ENCODE results near the gene C19orf67. TPM values are rescaled to one million over a fixed set of nuclear protein-coding genes. Genes with fewer than 3 reads are reported as not detected.

The C19orf67 gene
- total and polyA plus RNA-seq, 2 donors from 2014 or later = not detected

GRCh38 chr19:14097532-14098151 lies 12.1 kb upstream of the C19orf67 start:
- TF ChIP-seq, protein P1, sequence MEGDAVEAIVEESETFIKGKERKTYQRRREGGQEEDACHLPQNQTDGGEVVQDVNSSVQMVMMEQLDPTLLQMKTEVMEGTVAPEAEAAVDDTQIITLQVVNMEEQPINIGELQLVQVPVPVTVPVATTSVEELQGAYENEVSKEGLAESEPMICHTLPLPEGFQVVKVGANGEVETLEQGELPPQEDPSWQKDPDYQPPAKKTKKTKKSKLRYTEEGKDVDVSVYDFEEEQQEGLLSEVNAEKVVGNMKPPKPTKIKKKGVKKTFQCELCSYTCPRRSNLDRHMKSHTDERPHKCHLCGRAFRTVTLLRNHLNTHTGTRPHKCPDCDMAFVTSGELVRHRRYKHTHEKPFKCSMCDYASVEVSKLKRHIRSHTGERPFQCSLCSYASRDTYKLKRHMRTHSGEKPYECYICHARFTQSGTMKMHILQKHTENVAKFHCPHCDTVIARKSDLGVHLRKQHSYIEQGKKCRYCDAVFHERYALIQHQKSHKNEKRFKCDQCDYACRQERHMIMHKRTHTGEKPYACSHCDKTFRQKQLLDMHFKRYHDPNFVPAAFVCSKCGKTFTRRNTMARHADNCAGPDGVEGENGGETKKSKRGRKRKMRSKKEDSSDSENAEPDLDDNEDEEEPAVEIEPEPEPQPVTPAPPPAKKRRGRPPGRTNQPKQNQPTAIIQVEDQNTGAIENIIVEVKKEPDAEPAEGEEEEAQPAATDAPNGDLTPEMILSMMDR (IDR thresholded peaks at IDR 0.05; ENCODE audit: borderline replicate concordance, extremely low read depth, insufficient read depth) = no peak
- intact Hi-C loops (cut with DNase I) = no loop called here
- Histone ChIP-seq H3K4me3 (ENCODE audit: low read length in 3 of 3) (no peak overlapping the region), H3K36me3 (ENCODE audit: control insufficient read depth in 2 of 3, insufficient read depth in 3 of 3, low read length in 3 of 3) (peaks cover 0 to 24% (median 7%) of the 10 kb centered on the region in 3 donors), H3K27me3 (ENCODE audit: control insufficient read depth, insufficient read depth, low read length) (no peaks in the 10 kb centered on the region), H3K4me1 (ENCODE audit: control insufficient read depth in 2 of 3, insufficient read depth in 2 of 3, low read depth in 1 of 3, low read length in 3 of 3) (no peaks in the 10 kb centered on the region), H3K9me3 (ENCODE audit: control insufficient read depth in 2 of 3, insufficient read depth in 1 of 3, low read length in 3 of 3) (peaks cover 0 to 8% (median 4%) of the 10 kb centered on the region in 3 donors), H3K9ac (ENCODE audit: low read length in 3 of 3) (no peak overlapping the region), H3K27ac (ENCODE audit: low read depth in 2 of 2, low read length in 2 of 2) (no peak overlapping the region)
- DNase-seq = no peak
- no peak for FAIRE-seq

DNA sequence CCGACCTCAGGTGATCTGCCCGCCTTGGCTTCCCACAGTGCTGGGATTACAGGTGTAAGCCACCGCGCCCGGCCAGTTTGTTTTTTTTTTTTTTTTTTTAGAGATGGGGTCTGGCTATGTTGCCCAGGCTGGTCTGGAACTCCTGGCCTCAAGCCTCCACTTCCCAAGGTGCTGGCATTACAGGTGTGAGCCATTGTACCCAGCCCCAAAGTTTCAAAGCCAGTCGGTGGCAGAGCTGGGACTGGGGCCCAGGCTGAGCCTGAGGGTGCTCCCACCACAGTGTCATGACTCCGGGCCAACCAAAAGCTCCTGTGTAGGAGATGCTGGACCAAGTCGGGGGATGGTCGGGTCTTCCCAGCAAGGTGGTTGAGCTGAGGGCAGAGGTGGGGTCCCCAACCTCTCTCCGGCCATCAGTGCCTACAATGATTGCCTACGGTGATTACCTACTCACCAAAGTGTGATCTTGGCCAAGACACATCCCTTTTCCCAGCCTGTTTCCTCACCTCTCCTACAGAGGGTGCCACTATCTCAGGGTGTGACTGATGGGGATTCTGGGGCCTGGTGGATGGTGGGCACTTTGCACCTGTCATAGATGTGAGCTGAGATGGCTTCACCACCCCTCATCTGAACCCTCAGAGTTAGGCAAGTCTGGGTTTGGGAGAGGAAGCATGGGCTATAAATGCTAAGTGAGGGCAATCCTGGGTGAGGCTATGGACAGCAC lies 10.8 kb upstream of the C19orf67 start:
- Histone ChIP-seq H3K4me1 (ENCODE audit: control insufficient read depth in 2 of 3, insufficient read depth in 2 of 3, low read depth in 1 of 3, low read length in 3 of 3) (no peaks in the 10 kb centered on the region), H3K36me3 (ENCODE audit: control insufficient read depth in 2 of 3, insufficient read depth in 3 of 3, low read length in 3 of 3) (peaks cover 0 to 22% (median 2%) of the 10 kb centered on the region in 3 donors), H3K27ac (ENCODE audit: low read depth in 2 of 2, low read length in 2 of 2) (no peak overlapping the region), H3K27me3 (ENCODE audit: control insufficient read depth, insufficient read depth, low read length) (no peaks in the 10 kb centered on the region), H3K9me3 (ENCODE audit: control insufficient read depth in 2 of 3, insufficient read depth in 1 of 3, low read length in 3 of 3) (peaks cover 0 to 8% (median 4%) of the 10 kb centered on the region in 3 donors), H3K9ac (ENCODE audit: low read length in 3 of 3) (no peak overlapping the region), H3K4me3 (ENCODE audit: low read length in 3 of 3) (no peak overlapping the region)
- intact Hi-C loops (cut with DNase I) = no loop called here
- no peak for DNase-seq
- TF ChIP-seq, protein P1 (IDR thresholded peaks at IDR 0.05; ENCODE audit: borderline replicate concordance, extremely low read depth, insufficient read depth) = no peak
- no peak for FAIRE-seq

- Histone ChIP-seq H3K4me1 (ENCODE audit: control insufficient read depth in 2 of 3, insufficient read depth in 2 of 3, low read depth in 1 of 3, low read length in 3 of 3) (no peaks in the 10 kb centered on the region), H3K27ac (ENCODE audit: low read depth in 2 of 2, low read length in 2 of 2) (no peak overlapping the region), H3K4me3 (ENCODE audit: low read length in 3 of 3) (no peak overlapping the region), H3K36me3 (ENCODE audit: control insufficient read depth in 2 of 3, insufficient read depth in 3 of 3, low read length in 3 of 3) (peaks cover 0 to 11% (median 2%) of the 10 kb centered on the region in 3 donors), H3K9ac (ENCODE audit: low read length in 3 of 3) (no peak overlapping the region), H3K9me3 (ENCODE audit: control insufficient read depth in 2 of 3, insufficient read depth in 1 of 3, low read length in 3 of 3) (peaks cover 0 to 8% (median 4%) of the 10 kb centered on the region in 3 donors), H3K27me3 (ENCODE audit: control insufficient read depth, insufficient read depth, low read length) (no peaks in the 10 kb centered on the region)
- FAIRE-seq (no peak), DNase-seq (no peak)
- TF ChIP-seq, protein P1 (IDR thresholded peaks at IDR 0.05; ENCODE audit: borderline replicate concordance, extremely low read depth, insufficient read depth) = no peak
- intact Hi-C loops (cut with DNase I) = no loop called here
Measured at GRCh38 chr19:14094854-14095253, 9.3 kb upstream of the C19orf67 start.
